NCI-H1694 (cell line): ENCODE data around the gene UGT1A7.
A peak's percentile ranks its signal among the peaks of the same experiment; 100 is the strongest.

ENCODE experiments used
- DNase-seq: peaks from one replicate; lab custom pipeline; 2025; lab: John Stamatoyannopoulos, UW

Gene UGT1A7

GRCh38 chr2:233799087-233799665, 117.5 kb downstream of the UGT1A7 start:
- peak; percentile 10 for DNase-seq

DNA sequence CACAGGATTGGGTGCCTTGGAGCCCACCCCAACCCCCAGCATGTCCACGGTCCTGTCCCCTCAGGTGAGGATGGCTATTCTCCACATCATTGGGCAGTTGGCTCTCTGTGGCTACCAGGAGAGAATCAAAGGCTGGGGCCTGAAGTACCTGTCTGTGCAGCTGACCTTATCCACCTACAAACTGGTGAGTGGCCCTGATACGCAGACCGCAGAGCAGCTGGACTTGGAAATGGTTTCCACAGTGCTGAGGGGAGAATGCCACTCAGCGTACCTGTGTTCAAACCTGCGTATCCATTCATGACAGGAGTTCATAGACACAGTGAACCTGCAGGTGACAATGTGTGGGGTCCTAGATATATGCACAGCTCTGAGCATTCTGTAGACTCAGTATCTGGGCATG, 118.0 kb downstream of the UGT1A7 start:
- DNase-seq: no peak

DNA sequence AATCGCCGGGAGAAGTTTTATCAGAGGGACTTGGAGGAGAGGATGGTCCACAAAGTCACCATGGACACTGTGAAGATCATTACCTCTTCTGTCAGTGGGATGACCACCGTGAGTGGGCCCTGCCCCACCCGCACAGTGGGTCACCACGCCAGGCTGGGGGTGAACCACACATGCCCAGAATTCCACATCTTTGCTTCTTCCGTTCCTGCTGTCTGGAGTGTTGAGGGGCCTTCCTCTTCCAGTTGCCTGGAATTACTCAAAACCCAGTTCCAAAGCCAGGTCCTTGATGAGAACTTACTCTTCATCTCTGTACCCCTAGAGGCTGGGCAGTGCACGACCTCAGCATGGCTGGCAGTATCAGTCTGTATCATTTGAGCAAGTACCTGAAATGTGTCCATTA, 118.5 kb downstream of the UGT1A7 start:
- no peak for DNase-seq

GRCh38 chr2:233801357-233802131, 119.8 kb downstream of the UGT1A7 start:
- DNase-seq: no peak

DNA sequence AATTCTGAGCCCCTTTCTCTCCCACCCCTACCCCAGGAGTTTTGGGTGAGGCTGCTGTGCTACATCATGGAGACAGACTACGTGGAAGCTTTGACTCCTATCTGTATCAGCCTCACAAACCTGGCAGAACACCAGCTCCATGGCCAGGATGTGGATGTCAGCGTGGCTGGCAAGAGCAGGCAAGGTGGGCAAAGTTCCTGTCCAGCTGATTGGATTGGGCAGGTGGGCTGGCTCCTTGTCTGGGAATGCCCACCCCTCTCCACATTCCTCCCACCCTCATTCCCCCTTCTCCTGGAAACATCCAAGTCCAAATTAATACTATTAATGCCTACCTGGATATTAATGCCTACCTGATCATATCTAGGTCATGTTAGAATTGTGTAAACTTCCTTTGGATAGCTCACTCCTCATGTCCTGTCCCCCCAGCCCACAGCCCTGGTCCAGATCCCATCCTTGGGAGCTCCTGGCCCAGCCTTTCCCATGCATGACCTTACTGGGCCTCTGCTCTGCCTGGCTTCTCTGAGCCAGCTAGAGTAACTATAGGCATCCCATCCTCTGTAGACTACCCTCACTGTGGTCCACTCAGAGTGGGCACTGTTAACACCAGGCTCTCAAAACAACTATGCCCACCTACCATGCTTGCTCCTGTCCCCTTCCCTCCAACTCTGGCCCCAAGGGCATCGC, 120.6 kb downstream of the UGT1A7 start:
- DNase-seq: no peak

GRCh38 chr2:233803292-233803911, 121.7 kb downstream of the UGT1A7 start:
- no peak for DNase-seq

- DNase-seq: no peak
These were observed 122.3 kb downstream of the UGT1A7 start for GRCh38 chr2:233803994-233804393.

GRCh38 chr2:233807215-233807865, 125.6 kb downstream of the UGT1A7 start:
- no peak for DNase-seq

DNA sequence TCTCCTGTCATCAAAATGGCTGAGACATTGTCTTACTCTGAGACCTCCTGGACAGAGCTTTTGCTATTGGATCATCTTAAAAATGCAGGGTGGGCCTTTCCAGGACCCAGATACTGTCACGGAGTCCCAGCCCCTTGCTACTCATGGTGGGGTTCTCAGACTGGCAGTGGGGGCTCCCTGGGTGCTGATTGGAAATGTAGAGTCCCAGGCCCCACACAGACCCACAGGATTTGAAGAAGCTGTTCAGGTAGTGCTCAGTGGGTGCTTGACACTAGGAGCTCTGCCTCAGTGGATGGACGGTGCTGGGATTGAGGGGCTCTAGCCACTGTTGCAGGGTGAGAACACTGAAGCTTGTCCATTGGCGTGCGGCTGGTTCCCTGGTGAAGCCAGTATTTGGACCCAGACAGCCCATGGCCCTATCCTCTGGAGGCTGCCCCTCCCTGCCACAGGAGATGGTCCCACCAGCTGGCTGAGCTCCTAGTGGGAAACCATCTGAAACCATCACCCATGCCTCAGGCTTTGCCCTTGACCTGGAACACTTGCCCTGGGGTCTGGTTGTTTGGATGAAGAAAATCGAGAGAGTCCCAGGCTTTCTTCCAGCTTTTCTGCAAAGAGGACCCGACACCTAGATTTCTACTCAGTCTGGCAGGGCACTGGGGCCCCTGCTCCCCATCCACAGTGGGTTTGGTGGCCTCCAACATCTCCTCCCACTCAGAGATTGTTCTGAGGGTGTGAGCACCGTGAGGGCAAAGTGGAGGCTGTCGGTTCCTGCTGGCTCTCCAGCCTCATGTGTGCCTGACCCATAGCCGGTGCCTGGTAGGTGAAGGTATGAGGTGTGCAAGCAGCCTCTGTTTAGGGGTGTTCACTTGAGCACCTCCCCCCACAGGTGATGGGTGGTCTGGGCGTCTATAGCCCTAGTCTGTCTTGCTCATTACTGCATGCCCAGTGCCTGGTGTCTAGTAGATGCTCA, 126.5 kb downstream of the UGT1A7 start:
- no peak for DNase-seq

- no peak for DNase-seq
These were observed 128.7 kb downstream of the UGT1A7 start for GRCh38 chr2:233810385-233810784.

DNA sequence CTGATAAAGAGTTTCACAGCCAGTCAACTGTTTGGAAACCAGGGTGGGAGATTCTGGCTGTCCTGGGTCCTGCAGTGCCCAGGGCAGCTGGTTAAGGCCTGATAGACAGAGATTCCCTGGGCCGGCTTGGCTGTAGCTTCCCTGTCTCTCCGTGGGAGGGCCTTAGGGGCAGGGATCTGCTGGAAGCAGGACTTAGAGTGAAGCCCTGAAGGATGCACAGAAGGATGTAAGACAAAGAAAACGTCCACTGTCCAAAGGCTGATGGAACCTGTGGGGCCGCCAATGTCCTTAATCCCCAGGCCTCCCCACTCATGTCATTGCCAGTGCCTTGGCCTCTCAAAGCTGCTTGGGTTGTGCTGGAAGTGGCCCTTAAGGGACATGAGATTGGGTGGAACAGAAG, 129.4 kb downstream of the UGT1A7 start:
- DNase-seq: no peak

- DNase-seq: no peak
These were observed 130.0 kb downstream of the UGT1A7 start for GRCh38 chr2:233811732-233812131.

- DNase-seq: no peak
These were observed 131.7 kb downstream of the UGT1A7 start for GRCh38 chr2:233813236-233814055.

DNA sequence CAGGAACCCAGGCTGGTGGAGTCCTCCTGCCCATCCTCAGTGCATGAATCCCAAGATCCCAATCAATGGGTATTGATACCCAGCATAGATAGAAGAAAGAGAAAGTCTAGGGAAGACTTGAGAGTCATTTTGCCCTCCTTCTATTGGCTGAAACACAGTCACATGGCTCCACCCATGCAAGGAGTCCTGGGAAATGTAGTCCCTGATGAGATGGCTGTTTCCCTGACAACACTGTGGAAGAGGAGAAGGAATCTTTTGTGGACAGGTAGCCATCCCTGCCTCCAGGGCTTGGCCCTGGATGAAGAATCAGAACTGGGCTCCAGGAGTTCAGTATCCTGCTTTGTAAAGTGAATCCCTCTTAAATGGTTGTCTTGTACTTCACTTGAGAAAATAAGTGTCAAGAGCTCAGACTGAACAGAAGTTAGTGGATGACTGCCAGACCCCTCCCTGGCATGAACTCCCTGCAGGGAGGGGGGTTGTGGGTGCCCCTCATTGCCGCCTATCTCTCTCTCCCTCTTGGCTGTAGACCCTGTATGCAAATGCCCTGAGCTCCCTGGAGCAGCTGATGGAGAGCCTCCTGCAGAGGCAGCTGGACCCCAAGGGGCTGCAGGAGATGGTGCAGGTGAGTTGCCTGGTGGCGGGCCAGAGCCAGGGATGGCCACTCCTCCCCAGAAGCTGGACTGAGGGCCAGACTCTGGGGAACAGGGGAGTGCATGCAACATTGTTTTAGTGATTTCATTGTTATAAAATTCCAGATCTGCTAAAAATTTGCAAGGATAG, 132.5 kb downstream of the UGT1A7 start:
- peak; percentile 15 for DNase-seq

- no peak for DNase-seq
These were observed 134.2 kb downstream of the UGT1A7 start for GRCh38 chr2:233815861-233816260.

- peak; percentile 67 for DNase-seq
These were observed 134.6 kb downstream of the UGT1A7 start for GRCh38 chr2:233816334-233816733.

GRCh38 chr2:233816771-233817170, 135.1 kb downstream of the UGT1A7 start:
- no peak for DNase-seq

DNA sequence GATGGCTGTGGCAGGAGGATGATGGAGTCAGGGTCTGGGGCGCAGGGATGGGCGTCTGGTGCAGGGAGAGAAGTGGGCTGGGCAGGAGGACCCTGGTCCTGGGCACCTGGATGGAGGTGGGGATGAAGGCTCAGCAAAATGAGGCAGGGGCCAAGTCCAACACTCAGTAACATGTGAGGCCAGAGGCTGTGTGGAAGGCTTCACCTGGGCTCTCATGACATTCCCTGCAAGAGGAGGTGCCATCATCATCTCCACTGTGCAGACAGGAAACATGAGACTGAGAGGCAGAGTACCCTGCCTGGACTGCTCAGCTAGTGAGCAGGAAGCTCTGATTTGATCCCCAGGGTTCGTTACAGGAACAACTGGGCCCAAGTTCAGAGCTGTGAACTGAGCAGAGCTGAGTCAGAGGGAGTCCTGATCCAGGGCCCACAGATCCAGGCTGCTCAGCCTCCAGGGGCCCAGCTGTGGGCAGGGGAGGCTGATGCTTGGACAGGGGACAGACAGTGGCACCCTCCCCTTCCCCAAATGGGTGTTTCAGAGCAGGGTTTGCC, 135.7 kb downstream of the UGT1A7 start:
- DNase-seq: no peak

GRCh38 chr2:233817995-233818638, 136.4 kb downstream of the UGT1A7 start:
- no peak for DNase-seq
